HEK293 (cell line): ENCODE results near the gene SLAMF8.

Source experiments
- CTCF ChIP-seq: fragments of 450-650 bp; formaldehyde crosslinking; IDR thresholded peaks from 2 replicates; pipeline ENCODE4 v1.5.1; 2016; ENCODE audit warnings: missing biosample characterization, missing genetic modification characterization
- PRDM10 ChIP-seq: fragments of 450-650 bp; formaldehyde crosslinking; IDR thresholded peaks from 2 replicates; pipeline ENCODE4 v1.5.1; 2016; ENCODE audit warnings: missing biosample characterization, missing genetic modification characterization
- ZNF140 ChIP-seq: fragments of 450-650 bp; formaldehyde crosslinking; IDR thresholded peaks from 2 replicates; pipeline ENCODE4 v1.5.1; 2016; ENCODE audit warnings: missing biosample characterization, missing genetic modification characterization
- ZNF239 ChIP-seq: fragments of 450-650 bp; formaldehyde crosslinking; IDR thresholded peaks from 2 replicates; pipeline ENCODE4 v1.5.1; 2016; ENCODE audit warnings: missing biosample characterization, missing genetic modification characterization
- ZNF561 ChIP-seq: fragments of 450-650 bp; IDR thresholded peaks from 2 replicates; pipeline ENCODE4 v1.5.1; 2018; ENCODE audit warnings: missing biosample characterization, missing genetic modification characterization, borderline replicate concordance
- ZNF596 ChIP-seq: fragments of 450-650 bp; IDR thresholded peaks from 2 replicates; pipeline ENCODE4 v1.5.0; 2018; ENCODE audit warnings: missing biosample characterization, mild to moderate bottlenecking, missing genetic modification characterization, moderate library complexity
- ZNF837 ChIP-seq: fragments of 450-650 bp; formaldehyde crosslinking; IDR thresholded peaks from 2 replicates; pipeline ENCODE4 v1.5.1; 2016; ENCODE audit warnings: missing biosample characterization, missing genetic modification characterization

- no peak for TF ChIP-seq CTCF (tag by site-specific recombination)
- no peak for TF ChIP-seq ZNF596
- no peak for TF ChIP-seq ZNF239 (tag by site-specific recombination)
- TF ChIP-seq ZNF140 (tag by site-specific recombination): no peak
- no peak for TF ChIP-seq PRDM10 (tag by site-specific recombination)
- TF ChIP-seq ZNF837: no peak
- TF ChIP-seq ZNF561 (tag by site-specific recombination): no peak
Observed at GRCh38 chr1:159884296-159884695, 57.6 kb downstream of the SLAMF8 start.
